ENCODE measurements around the gene TNFSF8. TPM values are rescaled to one million over a fixed set of nuclear protein-coding genes. Genes with fewer than 3 reads are reported as not detected.

TNFSF8 gene
- total RNA-seq, 2 experiments from 2014 or later = 70.9 to 71.6 TPM

DNA sequence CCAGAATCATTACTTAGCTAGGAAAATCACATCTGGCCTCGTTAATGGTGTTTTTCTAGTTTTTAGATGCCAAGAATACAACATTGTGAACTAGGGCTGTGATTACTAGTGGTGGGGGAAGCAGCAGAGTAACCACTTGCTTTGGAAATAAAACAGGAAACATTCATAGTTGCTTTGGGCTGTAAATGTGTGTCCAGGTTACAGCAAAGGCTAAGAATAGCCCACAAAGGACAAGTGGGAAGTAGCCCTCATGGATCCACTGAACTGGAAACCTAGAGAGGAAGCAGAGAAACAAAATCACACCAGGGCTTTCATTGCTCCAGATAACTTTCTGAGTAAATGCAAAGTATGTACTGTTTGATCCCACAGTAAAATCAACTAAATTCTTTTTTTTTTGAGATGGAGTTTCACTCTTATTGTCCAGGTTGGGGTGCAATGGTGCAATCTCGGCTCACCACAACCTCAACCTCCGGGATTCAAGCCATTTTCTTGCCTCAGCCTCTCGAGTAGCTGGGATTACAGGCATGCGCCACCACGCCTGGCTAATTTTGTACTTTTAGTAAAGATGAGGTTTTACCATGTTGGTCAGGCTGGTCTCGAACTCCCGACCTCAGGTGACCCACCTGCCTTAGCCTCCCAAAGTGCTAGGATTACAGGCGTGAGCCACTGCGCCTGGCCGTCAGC is 68.3 kb downstream of the TNFSF8 start:
- POLR2A ChIA-PET = interaction anchor here (1.3 kb wide), 1 partner anchor 37 kb away, joined by 3 read pairs; no protein-coding TSS in a partner anchor
- intact Hi-C loops (cut with DNase I, micrococcal nuclease) = no loop called here
- TF ChIP-seq, protein P1, sequence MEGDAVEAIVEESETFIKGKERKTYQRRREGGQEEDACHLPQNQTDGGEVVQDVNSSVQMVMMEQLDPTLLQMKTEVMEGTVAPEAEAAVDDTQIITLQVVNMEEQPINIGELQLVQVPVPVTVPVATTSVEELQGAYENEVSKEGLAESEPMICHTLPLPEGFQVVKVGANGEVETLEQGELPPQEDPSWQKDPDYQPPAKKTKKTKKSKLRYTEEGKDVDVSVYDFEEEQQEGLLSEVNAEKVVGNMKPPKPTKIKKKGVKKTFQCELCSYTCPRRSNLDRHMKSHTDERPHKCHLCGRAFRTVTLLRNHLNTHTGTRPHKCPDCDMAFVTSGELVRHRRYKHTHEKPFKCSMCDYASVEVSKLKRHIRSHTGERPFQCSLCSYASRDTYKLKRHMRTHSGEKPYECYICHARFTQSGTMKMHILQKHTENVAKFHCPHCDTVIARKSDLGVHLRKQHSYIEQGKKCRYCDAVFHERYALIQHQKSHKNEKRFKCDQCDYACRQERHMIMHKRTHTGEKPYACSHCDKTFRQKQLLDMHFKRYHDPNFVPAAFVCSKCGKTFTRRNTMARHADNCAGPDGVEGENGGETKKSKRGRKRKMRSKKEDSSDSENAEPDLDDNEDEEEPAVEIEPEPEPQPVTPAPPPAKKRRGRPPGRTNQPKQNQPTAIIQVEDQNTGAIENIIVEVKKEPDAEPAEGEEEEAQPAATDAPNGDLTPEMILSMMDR (IDR thresholded peaks at IDR 0.05) = no peak
- Histone ChIP-seq H3K4me3 (ENCODE audit: low read length) (no peak overlapping the region), H3K27ac (ENCODE audit: low read depth in 1 of 2, low read length in 2 of 2) (no peak overlapping the region), H3K36me3 (ENCODE audit: insufficient read depth, low read length) (no peaks in the 10 kb centered on the region), H3K27me3 (ENCODE audit: control insufficient read depth in 1 of 2, insufficient read depth in 2 of 2, low read length in 2 of 2) (no peaks in the 10 kb centered on the region), H3K4me1 (ENCODE audit: insufficient read depth, low read length) (no peaks in the 10 kb centered on the region), H3K9me3 (ENCODE audit: control insufficient read depth in 1 of 2, insufficient read depth in 1 of 2, low read length in 2 of 2) (no peaks in the 10 kb centered on the region)
- Mint-ChIP-seq H3K4me3 (no peak overlapping the region), H3K4me1 (ENCODE audit: low read depth) (no peaks in the 10 kb centered on the region), H3K27ac (no peak overlapping the region), H3K27me3 (no peaks in the 10 kb centered on the region), H3K36me3 (ENCODE audit: low read depth) (no peaks in the 10 kb centered on the region), H3K9me3 (no peaks in the 10 kb centered on the region)
- no peak for DNase-seq
- CTCF ChIA-PET = no interaction called here
- ATAC-seq (ENCODE audit: poor library complexity) = no peak

DNA sequence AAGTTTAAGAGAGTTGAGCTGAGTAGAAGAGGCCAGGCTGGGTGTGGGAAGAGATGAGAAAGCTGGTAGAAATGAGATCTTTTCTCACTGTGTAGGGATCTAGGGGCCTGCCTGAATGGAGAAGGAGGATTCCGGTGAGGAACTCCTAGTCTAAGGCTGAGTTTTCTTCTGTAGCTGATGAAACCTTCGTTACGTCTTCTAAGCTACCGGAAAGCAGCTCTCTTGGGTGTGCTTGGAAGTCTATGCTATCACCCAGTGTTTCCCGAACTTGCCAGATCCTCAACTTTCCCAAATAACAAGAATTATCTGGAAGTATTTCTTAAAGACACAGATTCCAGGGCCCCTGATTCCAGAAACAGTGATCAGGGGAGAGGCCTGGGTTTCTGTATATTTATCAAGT is 69.1 kb downstream of the TNFSF8 start:
- no peak for ATAC-seq (ENCODE audit: poor library complexity)
- intact Hi-C loops (cut with DNase I, micrococcal nuclease) = no loop called here
- no peak overlapping the region for H3K27ac Mint-ChIP-seq

DNA sequence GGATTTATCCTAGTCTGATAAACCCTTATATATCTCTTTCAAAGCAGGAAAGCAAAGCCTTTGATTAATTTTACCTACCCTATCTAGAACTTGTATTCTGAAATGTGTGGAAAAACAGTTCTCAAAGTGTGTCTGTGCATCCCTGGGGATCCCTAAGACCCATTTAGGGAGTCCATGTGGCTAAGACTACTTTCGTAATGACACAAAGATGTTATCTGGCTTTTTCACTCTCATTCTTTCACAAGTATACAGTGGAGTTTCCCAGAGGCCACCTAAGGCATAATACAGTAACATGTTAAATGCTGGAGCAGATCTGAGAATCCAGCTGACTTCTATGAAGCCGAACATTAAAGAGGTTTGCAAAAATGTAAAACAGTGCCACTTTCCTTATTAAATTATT is 70.2 kb downstream of the TNFSF8 start:
- H3K36me3 Mint-ChIP-seq (ENCODE audit: low read depth) = no peaks in the 10 kb centered on the region
- no peak overlapping the region for H3K4me3 ChIP-seq (ENCODE audit: low read length)
- no peak for ATAC-seq (ENCODE audit: poor library complexity)
- H3K4me3 Mint-ChIP-seq = no peak overlapping the region
- no peaks in the 10 kb centered on the region for H3K4me1 Mint-ChIP-seq (ENCODE audit: low read depth)
- TF ChIP-seq, protein P1 (IDR thresholded peaks at IDR 0.05) = no peak
- H3K27ac Mint-ChIP-seq = no peak overlapping the region
- intact Hi-C loops (cut with DNase I, micrococcal nuclease) = no loop called here
- no peaks in the 10 kb centered on the region for H3K27me3 ChIP-seq (ENCODE audit: control insufficient read depth in 1 of 2, insufficient read depth in 2 of 2, low read length in 2 of 2)
- H3K27ac ChIP-seq (ENCODE audit: low read depth in 1 of 2, low read length in 2 of 2) = no peak overlapping the region
- H3K9me3 Mint-ChIP-seq = no peaks in the 10 kb centered on the region
- H3K4me1 ChIP-seq (ENCODE audit: insufficient read depth, low read length) = no peaks in the 10 kb centered on the region
- ChIA-PET CTCF (no interaction called here), POLR2A (no interaction called here)
- no peaks in the 10 kb centered on the region for H3K9me3 ChIP-seq (ENCODE audit: control insufficient read depth in 1 of 2, insufficient read depth in 1 of 2, low read length in 2 of 2)
- no peak for DNase-seq
- no peaks in the 10 kb centered on the region for H3K36me3 ChIP-seq (ENCODE audit: insufficient read depth, low read length)
- H3K27me3 Mint-ChIP-seq = no peaks in the 10 kb centered on the region

More for the DNA sequence above, 69.1 kb downstream of the TNFSF8 start:
- POLR2A ChIA-PET = interaction anchor here (1.0 to 1.3 kb wide), 2 partner anchors 8 to 38 kb away, joined by 3 read pairs; no protein-coding TSS in a partner anchor
- Mint-ChIP-seq H3K9me3 (no peaks in the 10 kb centered on the region), H3K4me3 (no peak overlapping the region), H3K36me3 (ENCODE audit: low read depth) (no peaks in the 10 kb centered on the region), H3K27me3 (no peaks in the 10 kb centered on the region), H3K4me1 (ENCODE audit: low read depth) (no peaks in the 10 kb centered on the region)
- H3K4me1 ChIP-seq (ENCODE audit: insufficient read depth, low read length) = no peaks in the 10 kb centered on the region
- no peak for DNase-seq
- TF ChIP-seq, protein P1 (IDR thresholded peaks at IDR 0.05) = no peak
- H3K36me3 ChIP-seq (ENCODE audit: insufficient read depth, low read length) = no peaks in the 10 kb centered on the region
- no peaks in the 10 kb centered on the region for H3K9me3 ChIP-seq (ENCODE audit: control insufficient read depth in 1 of 2, insufficient read depth in 1 of 2, low read length in 2 of 2)
- H3K27ac ChIP-seq (ENCODE audit: low read depth in 1 of 2, low read length in 2 of 2) = no peak overlapping the region
- H3K27me3 ChIP-seq (ENCODE audit: control insufficient read depth in 1 of 2, insufficient read depth in 2 of 2, low read length in 2 of 2) = no peaks in the 10 kb centered on the region
- no peak overlapping the region for H3K4me3 ChIP-seq (ENCODE audit: low read length)
- CTCF ChIA-PET = no interaction called here

Measured in CD4-positive, alpha-beta T cell (primary cell).